IPS DF 19.7 (cell line): ENCODE results near the gene NRP2.

Experiments used
- DNase-seq: peaks from one replicate; pipeline ENCODE4 v3.0.0-alpha.2; 2013; ENCODE audit warnings: low read depth, low spot score

Gene NRP2

DNA sequence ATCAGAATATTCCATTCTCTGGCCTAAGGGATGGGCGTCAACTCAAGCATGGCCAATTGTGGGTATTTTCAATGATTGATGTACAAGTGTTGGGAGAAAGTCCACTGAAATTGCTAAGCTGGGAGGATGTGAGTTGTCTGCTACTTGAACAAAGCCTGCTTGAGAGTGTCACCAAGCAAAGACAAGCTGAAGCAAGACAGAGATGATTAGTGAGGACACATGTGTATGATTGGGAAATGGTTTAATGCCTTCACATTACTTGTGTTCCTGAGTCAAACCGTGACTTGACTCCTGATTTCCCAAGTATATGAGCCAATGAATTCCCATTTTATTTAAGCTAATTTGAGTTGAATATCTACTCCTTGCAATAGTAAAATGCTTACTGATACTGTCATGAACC, 23.7 kb upstream of the NRP2 start:
- DNase-seq: no peak

DNA sequence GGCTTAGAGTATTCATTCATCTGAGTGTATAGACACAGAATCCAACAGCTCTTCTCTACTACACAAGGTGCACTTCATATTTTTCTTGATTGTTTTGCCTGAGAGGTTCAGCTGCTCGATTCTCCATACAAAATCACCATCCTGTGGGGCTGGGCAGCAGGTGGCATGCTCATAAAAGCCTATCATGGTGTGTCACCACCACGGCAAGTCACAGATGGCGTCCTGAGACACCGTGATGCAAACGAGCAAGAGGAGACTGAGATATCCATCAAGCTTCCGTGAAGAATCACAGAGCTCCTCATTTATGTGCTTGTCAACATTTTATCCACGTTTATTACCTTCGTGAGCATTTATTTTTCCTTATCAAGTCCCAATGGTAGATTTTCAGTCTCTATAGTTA, 22.4 kb upstream of the NRP2 start:
- no peak for DNase-seq

DNA sequence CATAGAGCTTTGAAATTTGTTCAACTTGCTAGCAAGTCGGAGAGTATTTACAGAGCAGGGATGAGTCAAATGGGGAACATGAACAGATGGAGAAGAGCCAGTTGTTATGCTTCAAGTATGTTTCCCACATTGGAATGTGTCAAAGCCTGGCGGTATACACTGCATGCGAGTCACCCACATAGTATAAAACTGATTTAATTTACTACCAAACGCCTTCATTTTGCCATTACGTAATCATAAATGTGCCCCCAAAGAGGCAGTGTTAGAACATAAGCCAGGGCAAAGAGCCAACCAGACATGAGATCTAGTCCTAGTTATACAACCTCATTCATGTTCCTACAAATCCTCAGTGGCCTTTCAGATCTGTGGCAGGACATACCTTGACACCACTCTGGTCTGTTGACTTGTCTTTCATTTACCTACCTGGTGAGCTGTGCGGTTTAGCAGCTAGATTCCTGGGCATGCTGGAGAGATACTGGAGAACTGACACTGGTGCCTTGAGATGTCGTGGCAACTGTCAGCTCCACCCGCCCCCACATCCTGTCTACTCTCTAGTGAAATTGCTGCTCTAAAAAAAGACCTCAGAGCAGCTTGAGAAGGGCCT, 21.7 kb upstream of the NRP2 start:
- DNase-seq: no peak

DNA sequence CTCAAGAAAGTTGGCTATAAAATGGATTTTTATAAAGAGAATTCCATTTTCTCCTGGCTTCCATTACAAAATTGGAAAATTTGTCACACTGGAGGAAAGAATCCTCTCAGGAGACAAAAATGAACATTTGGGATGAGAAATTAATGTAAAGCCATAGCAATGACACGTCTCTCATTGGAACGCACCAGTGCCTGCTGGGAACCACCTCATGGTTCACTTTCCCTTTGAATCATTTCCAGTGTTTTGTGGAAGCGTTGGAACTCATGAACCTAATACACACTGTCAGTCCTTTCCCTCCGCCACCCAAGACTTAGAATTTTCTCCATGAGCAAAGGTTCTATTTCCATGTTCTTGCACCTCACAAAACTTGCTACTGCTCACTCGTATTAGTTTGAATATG, 21.0 kb upstream of the NRP2 start:
- DNase-seq: no peak

DNA sequence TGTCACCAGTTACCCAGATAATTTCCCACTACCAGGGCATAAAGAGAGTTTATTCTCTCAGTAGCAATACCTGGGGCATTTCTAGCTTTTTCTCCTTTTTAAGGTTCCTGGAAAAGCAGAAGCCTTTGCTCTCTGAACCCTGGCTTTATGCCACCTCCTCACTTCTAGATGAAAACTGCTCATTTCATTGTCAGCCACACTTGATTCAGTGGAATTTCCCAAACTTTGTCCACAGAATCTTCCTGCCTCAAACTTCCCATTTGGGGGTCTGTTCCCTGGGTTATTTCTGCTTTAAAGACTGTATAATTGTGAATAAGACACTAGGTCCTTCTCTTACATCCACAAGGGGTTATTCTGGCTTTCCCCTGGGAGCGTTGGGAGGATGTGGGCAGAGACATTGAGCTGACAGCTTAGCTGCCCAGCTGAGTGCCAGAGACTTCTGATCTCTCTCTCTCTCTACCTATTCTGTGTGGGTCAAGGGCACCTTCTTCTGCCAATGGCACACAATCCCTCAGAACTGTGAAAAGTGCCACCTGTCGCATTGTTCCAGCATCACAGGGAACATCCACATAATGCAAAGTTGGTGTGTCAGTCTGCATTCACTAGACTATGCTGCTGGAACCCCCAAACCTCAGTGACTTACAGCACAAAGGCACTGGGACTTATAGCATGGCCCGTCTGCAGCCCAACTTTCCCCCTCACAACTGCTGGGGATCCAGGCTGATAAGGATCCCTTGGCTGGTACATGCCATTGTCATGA, 19.9 kb upstream of the NRP2 start:
- DNase-seq: no peak

DNA sequence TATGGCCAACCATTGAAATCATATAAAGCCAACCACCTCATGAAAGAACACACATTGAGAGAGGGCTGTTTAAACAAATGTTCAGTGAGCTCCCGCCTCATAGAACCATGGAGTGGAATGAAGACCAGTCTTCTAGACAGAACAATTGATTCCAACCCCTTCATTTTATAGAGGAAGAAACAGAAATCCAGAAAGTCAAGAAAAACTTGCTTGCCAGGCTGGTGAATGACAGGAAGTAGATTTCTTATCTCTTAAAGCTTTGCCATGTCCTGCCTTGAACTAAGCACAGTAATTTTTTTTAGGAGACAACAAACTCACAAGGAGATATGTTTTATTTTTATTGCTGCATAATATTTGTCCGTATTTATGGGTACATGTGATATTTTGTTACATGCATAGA, 16.5 kb upstream of the NRP2 start:
- no peak for DNase-seq

DNA sequence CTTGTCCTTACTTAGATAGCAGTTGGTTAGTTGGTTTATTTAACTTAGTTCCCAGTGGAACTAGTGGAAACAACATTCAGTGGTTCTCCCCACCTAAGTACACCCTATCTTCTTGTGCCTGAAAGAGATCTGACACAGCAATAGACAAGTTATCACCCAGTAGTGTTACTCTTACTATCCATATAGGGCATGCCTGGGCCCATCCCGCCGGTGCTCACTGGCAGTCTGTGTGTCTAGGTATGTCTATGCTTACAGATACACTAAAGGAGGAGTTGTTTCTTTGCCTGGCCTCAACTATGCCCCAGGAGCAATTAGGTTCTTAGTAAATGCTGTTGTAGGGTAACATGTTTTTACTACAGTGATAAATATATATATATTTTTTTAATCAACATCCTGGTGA, 12.0 kb upstream of the NRP2 start:
- DNase-seq: no peak

DNA sequence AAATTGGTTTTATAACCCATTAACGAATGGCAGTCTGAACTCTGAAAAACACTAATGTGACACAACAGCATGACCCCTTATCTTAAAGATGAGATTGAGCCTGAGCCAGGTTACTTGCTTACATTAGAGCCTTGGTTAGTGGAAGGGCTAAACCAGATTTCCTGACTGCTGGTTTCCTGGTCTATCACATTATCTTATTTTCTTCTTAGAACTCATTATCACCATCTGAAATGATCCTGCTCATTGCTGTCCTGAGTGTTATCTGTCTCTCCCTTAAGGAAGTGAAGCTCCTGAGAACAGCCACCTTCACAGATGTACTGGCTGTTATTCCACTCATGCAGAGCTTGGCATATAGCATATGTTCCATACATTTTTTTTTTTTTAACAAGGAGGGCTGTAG, 9.0 kb upstream of the NRP2 start:
- DNase-seq: no peak

DNA sequence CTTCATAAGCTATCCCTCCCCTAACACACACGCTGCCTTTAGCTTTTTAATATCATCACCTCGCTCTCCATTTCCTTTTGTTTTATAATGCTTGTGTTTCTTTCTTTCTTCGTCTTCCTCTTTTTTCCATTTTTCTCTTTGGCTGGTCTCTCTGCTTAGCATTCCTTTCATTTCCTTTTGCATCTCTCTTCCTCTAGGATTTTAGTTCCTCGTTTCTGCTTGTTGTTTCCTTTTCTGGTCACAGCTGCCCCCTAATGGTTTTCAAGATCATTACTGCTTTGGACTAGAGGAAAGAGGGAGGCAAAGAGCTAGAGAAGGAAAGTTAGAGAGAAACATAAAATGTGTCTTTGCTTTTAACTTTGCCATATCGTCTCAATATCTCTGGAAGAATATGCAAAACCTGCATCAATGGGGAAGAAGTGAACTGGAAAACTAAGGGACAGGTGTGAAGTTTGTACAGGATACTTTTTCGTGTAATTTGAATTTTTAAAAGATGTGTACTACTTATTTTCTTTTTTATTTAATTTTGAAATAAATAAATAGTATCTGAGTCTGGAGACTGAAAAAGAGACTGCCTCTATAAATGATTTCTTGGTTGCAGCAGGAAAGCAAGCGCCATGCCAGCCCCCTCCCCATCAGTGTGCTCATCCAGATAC, 6.3 kb upstream of the NRP2 start:
- DNase-seq: no peak

DNA sequence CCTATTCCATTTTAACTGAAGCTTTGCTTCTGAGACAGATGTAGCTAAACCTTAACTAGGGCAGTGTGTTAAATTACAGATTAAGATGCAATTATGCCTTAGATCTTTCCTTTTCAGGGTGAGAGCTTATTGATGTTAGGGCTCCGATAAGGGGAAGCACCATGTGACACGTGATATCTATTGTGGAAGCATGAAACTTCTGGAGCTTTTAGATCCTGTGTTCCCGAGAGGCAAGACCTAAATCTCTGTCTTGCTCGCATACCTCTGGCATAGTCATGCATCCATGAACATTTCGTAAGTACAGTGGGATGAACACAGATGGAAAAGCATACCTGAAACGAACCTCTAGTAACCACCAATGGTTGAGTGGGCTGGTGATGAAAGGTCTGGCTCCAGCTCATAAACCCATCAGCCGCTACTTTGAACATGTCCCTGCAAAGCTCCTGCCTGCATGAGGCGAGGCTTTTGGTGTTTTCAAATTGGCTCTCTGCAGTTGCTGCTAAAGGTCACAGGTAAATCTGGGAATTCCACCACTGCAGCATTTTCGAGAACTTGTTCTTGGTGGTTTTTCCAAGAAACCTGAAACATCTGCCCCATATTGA, 3.7 kb upstream of the NRP2 start:
- DNase-seq: no peak

DNA sequence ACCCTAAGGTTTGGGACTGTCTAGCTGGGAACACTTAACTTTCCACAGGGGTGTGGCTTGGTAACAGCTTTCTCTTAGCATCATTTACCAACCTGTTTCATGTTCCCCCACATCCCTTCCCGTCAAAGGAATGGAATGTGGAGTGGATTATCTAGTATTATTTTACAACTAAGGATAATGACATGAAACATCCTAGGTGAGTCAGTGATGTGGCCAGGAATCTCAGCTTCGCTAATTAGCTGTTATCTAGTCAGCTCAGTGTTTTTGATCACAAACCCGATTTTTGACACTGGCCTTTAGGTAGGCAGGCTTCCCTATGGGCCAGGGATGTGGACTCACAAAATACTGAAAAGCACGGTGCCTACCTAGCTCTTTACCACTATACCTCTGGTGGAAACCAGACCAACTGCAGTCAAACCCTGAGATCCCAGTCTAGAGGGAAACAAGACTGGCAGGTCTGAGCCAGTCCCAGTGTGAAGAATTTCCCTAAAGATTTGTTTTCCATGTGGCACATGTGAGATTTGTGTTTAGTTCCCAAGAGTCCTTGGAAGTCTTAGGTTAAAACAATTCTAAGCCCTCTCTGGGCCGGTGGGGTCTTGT, 2.8 kb upstream of the NRP2 start:
- no peak for DNase-seq

DNA sequence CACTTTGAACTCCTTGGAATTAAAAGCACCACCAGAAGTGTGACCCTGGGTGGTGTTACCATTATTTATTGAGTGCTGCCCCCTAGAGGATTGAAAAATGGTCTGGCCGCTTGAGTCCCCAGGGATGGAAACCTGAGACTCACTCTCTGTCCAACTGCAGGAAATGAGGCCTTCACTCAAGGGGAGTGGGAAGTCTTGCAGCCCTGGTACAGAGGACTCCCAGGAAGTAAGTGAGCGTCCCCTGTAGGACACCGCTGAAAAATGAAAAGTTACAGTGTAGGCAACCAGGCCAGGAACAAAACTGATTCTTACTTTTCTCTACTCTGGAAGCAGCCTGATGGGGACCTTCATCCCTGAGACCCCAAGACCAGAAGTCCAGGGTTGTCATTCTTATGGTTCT, 2.2 kb upstream of the NRP2 start:
- DNase-seq: peak; percentile 90

DNA sequence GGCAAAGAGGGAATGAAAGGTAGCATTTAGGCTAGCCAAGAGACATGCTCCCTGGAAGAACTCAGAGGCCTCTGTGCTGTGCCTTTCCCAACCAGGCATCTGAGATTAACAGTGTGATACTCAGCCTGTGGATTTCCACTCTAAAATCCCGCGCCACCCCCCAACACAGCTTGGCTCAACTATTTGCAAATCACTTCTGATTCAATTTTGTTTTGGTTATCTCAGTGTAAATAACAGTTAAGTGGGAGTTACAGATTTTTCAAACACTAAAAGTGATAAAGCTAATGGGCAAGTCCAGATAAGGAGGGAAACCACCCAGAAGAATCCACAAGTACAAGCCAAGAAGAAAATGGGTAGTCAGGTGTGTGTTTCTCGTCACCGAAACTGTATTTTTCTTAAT, 1.4 kb upstream of the NRP2 start:
- no peak for DNase-seq

DNA sequence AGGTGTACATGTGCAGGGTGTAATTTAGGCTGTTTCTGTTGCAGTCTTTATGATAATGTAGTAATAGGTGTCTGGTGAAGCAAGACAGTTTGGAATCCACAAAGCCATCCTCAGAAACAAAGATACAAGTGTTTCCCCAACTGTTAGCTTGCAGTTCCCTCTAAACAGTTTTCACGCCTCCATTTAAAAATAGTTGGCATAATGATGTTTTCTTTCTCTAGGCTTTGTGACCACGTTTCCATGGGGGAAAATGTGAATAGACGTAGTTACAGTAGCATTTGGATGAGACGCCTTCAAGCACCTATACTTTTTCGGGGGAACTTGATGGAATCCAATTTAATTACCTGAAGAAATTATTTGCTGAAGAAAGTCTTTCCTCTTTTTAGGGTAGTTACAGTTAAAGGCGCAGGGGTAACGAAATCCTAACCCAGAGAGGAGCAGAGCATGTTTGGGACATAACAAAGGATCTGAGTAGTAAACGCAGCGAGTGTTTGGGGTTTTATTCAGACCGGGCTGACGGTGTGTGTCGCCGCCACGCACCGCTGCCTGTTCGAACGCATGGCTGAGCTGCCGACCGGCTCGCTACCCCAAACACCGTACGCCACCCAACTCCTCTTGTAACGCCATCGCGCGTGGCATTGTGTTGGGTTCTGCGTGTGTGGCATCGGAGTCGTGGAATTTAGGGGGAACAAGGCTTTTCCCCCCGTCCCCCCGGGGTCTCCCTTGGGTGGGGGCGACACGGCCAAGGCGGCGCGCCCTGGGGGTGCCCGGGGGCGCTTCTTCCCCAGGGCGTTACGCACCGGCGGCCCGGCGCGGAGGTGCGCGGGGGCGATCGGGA, 681 bp upstream of the NRP2 start:
- DNase-seq: no peak

DNA sequence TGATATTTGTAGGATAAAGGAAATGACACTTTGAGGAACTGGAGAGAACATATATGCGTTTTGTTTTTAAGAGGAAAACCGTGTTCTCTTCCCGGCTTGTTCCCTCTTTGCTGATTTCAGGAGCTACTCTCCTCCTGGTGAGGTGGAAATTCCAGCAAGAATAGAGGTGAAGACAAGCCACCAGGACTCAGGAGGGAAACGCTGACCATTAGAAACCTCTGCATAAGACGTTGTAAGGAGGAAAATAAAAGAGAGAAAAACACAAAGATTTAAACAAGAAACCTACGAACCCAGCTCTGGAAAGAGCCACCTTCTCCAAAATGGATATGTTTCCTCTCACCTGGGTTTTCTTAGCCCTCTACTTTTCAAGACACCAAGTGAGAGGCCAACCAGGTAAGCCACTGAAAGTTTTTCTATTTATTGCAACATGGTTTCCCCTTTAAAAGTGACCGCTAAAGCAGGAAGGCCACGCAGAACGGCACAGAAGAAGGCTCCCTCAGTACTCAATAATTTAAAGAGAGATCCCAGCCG, 735 bp downstream of the NRP2 start:
- no peak for DNase-seq

DNA sequence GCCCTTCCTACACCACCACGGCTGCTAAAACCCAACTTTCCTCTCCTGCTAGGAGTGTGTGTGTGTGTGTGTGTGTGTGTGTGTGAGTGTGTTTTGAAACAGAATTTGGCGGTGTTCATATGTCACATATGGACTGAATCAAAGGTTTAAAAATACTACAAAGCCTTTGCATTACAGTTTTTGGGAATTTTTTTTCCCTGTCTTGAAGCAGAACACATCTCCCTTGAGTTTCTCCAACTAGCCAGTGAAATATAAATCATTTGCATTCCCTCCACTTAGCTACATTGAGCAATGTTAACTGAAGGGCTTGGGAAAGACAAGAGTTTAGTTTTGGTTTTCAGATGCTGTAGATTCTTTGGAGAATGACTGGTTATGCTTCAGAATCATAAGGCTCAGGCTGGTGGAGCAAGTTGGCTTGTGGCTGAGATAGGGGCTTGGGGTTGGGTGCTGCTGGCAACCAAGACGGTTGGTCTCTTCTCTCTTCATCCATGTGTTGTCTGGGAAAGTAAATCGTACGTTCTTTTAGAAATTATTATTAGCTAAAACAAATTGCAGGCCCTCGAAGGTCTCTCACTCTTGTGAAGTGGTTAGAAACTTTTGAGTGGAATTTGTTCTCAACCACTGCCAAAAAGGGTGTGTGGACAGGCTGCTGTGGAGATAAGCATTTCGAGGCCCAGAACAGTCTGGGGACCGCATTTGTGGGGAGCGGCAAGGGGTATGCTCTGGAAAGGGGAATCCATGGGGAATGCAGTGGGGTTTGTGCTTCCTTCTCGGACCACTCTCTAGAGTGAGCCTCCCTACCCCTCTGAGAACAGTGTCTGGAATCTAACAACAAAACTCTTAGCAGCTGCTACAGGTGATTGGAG, 1.4 kb downstream of the NRP2 start:
- no peak for DNase-seq

DNA sequence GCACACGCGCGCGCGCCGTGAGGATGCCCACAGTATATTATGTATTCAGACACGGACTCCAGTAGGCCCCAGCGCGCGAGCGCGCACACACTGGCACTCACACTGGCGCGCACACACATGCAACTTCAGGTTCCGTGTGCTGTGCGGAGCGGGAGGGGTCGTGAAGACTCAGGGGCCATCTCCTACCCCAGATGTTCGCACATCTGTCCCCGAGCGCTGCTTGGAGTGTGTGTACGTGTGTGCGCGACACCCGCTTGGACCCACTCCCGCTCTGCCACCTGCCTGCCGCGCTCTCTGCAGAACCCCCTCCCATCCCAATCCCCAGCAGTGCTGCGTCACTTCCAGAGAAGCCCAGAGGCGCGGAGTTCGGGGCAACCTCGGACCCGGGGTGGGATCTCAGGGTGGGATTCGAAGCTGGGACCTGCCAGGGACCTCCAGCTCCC, 2.6 kb downstream of the NRP2 start:
- no peak for DNase-seq

DNA sequence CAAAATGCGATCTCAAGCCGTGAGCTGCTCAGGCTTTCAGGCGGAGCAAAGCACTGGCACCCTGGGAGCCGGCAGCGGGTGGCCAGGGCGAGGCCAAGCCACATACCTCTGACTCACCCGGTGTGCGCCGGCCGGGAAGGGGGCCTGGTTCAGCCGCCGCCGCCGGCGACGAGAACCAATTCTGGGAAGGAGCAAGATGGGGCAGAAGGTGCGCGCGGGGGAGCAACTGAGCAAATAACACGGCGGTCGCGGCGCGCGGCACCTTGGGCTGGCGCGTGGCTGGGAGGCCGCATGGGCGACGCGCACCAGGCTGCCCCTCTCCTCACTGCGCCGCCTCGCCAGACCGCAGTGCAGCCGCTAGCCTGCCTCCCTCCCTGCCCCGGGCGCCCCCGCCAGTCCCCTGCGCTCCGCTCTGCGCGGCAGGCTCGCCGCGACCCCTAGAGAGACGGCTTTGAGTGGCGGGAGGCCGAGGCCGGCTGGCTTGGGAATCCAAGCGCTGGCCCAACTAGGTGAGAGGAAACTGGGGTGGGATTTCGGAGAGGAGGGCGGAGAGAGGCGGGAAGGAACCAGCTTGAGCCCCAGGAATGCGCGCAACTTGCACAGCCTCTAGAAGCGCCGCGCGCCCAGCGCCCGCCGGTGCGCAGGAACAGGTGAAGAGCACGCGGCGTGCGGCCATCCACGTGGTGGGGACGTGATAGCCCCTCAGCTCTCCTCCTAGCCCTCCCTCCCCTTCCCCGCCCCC, 3.2 kb downstream of the NRP2 start:
- DNase-seq: no peak

DNA sequence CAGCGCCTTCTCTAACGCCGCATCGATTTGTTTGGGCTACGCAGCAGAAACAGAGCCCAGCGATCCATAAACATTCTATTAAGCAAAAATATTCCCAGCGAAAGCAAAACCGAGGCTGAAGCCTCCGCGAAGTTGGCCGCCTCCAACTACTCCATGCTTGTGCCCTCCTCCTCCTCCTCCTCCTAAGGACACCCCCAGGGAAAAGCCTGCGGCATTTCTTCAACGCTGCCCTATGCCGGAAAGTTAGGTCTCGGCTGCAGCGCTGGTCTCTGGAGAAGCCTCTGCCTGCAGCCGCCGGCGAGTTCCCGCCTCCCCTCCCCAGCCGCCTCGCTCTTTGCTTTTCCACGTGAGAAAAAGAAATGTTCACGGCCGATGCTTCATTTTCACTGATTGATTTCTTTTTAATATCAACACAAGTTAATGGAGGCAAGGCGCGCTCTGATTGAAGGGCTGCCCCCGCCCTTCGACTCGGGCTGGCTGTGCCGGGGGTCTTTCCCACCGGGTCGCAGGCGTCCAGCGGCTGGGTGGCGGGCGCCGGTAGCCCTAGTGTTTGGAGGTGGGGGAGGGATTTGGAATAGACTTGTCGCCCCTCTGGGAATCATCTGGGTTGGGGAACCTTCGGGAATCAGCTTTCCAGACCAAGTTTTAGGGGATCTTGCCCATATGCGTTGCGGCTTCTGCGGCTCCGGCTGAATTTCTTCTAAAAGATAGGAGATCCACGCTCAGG, 3.9 kb downstream of the NRP2 start:
- no peak for DNase-seq
